Epithelial cell of esophagus (primary cell): Measurements from ENCODE around the gene TRIM43.
A peak's percentile ranks its signal among the peaks of the same experiment; 100 is the strongest.
"Not testable (repeated sequence)": the region's sequence is repeated elsewhere in the genome, so short reads cannot be mapped to it uniquely, and the experiment has no call there.

Source experiments
- DNase-seq: peaks from one replicate; pipeline ENCODE4 v3.0.0; 2010; ENCODE audit warnings: low read depth
- H3K4me3 ChIP-seq: 2 replicates; pipeline ENCODE4 v1.5.1; 2011; ENCODE audit warnings: mild to moderate bottlenecking, low read length, control low read depth
- CTCF ChIP-seq: IDR thresholded peaks from 2 replicates; pipeline ENCODE4 v1.5.1; 2011; ENCODE audit warnings: low read depth, mild to moderate bottlenecking, low read length, control low read depth, inconsistent platforms; ENCODE audit not compliant: insufficient read depth; ENCODE audit errors: missing control alignments

Gene TRIM43

GRCh38 chr2:95578539-95578938 is 13.3 kb upstream of the TRIM43 start:
- no peak overlapping the region for H3K4me3 ChIP-seq
- no peak for TF ChIP-seq CTCF
- no peak for DNase-seq

GRCh38 chr2:95583545-95583944 is 8.3 kb upstream of the TRIM43 start:
- not testable (repeated sequence) for DNase-seq, H3K4me3 ChIP-seq

GRCh38 chr2:95584321-95584720 is 7.5 kb upstream of the TRIM43 start:
- peak; percentile 44 for DNase-seq
- not testable (repeated sequence) for H3K4me3 ChIP-seq

- not testable (repeated sequence) for H3K4me3 ChIP-seq, DNase-seq
Measured at GRCh38 chr2:95589777-95590536, 1.8 kb upstream of the TRIM43 start.

GRCh38 chr2:95592973-95593372 is 1.2 kb downstream of the TRIM43 start:
- H3K4me3 ChIP-seq, DNase-seq: not testable (repeated sequence)

- not testable (repeated sequence) for H3K4me3 ChIP-seq, DNase-seq
Measured at GRCh38 chr2:95595012-95595411, 3.2 kb downstream of the TRIM43 start.

- H3K4me3 ChIP-seq, DNase-seq: not testable (repeated sequence)
Measured at GRCh38 chr2:95601301-95601700, 9.5 kb downstream of the TRIM43 start.

- not testable (repeated sequence) for H3K4me3 ChIP-seq, DNase-seq
Measured at GRCh38 chr2:95602146-95602545, 10.3 kb downstream of the TRIM43 start.

GRCh38 chr2:95608356-95608755 is 16.6 kb downstream of the TRIM43 start:
- DNase-seq, result not testable (repeated sequence)

GRCh38 chr2:95609764-95610163 is 18.0 kb downstream of the TRIM43 start:
- not testable (repeated sequence) for H3K4me3 ChIP-seq, DNase-seq

More at GRCh38 chr2:95608356-95608755, 16.6 kb downstream of the TRIM43 start:
- not testable (repeated sequence) for H3K4me3 ChIP-seq

- not testable (repeated sequence) for DNase-seq, H3K4me3 ChIP-seq
Measured at GRCh38 chr2:95613048-95613447, 21.2 kb downstream of the TRIM43 start.

- DNase-seq, H3K4me3 ChIP-seq: not testable (repeated sequence)
Measured at GRCh38 chr2:95622728-95623127, 30.9 kb downstream of the TRIM43 start.

- not testable (repeated sequence) for H3K4me3 ChIP-seq, DNase-seq
Measured at GRCh38 chr2:95630987-95631386, 39.2 kb downstream of the TRIM43 start.

- DNase-seq, H3K4me3 ChIP-seq: not testable (repeated sequence)
Measured at GRCh38 chr2:95633626-95634259, 41.9 kb downstream of the TRIM43 start.

GRCh38 chr2:95640515-95641288 is 48.9 kb downstream of the TRIM43 start:
- DNase-seq, H3K4me3 ChIP-seq: not testable (repeated sequence)

GRCh38 chr2:95641289-95641575 is 49.4 kb downstream of the TRIM43 start:
- not testable (repeated sequence) for DNase-seq, H3K4me3 ChIP-seq

GRCh38 chr2:95641787-95642186 is 50.0 kb downstream of the TRIM43 start:
- H3K4me3 ChIP-seq, result not testable (repeated sequence)
- peak; percentile 62 for DNase-seq

GRCh38 chr2:95642360-95642759 is 50.6 kb downstream of the TRIM43 start:
- not testable (repeated sequence) for DNase-seq, H3K4me3 ChIP-seq

- DNase-seq, H3K4me3 ChIP-seq: not testable (repeated sequence)
Measured at GRCh38 chr2:95642951-95643350, 51.1 kb downstream of the TRIM43 start.
